CD4-positive, CD25-positive, alpha-beta regulatory T cell (primary cell): Measurements from ENCODE around the gene LDLR. TPM values are rescaled to one million over a fixed set of nuclear protein-coding genes. Genes with fewer than 3 reads are reported as not detected.
"Not testable (repeated sequence)": the region's sequence is repeated elsewhere in the genome, so short reads cannot be mapped to it uniquely, and the experiment has no call there.

Source experiments
- ATAC-seq, 2 donors: fragments of 150-1000 bp; cut with Tn5 transposase; one replicate each; pipeline ENCODE4 v1.10.0; 2021; ENCODE audit warnings: low read depth in 2 of 2, moderate number of reproducible peaks in 2 of 2, moderate library complexity in 1 of 2
- DNase-seq, 3 donors: peaks; one replicate each; pipeline versions ENCODE4 v3.0.0 to v3.0.0-alpha.2; 2012 to 2022; ENCODE audit warnings: mixed read lengths in 1 of 3
- H3K27ac ChIP-seq: one replicate; pipeline ENCODE4 v1.7.0; 2013; ENCODE audit warnings: mild to moderate bottlenecking, low read length; ENCODE audit not compliant: insufficient read depth, poor library complexity, severe bottlenecking
- H3K27me3 ChIP-seq: one replicate; pipeline ENCODE4 v1.7.0; 2013; ENCODE audit warnings: low read length; ENCODE audit not compliant: control insufficient read depth, insufficient read depth
- H3K36me3 ChIP-seq: one replicate; pipeline ENCODE4 v1.7.0; 2013; ENCODE audit warnings: mild to moderate bottlenecking, low read length, moderate library complexity; ENCODE audit not compliant: control insufficient read depth, insufficient read depth
- H3K4me1 ChIP-seq: 2 replicates; pipeline ENCODE4 v1.7.0; 2013; ENCODE audit warnings: mild to moderate bottlenecking, low read length; ENCODE audit not compliant: insufficient read depth, control insufficient read depth, poor library complexity, severe bottlenecking
- H3K4me3 ChIP-seq: one replicate; pipeline ENCODE4 v1.7.0; 2013; ENCODE audit warnings: low read depth, mild to moderate bottlenecking, low read length, moderate library complexity
- H3K9me3 ChIP-seq, 2 experiments: 1 replicate in 1 of 2; 2 replicates in 1 of 2; pipeline ENCODE4 v1.7.0; 2013; ENCODE audit warnings: low read length in 2 of 2, mild to moderate bottlenecking in 1 of 2, moderate library complexity in 1 of 2; ENCODE audit not compliant: control insufficient read depth in 2 of 2
- H3K27ac Mint-ChIP-seq, 3 donors: one replicate each; pipeline ENCODE4 v1.8.0; 2020 to 2022; ENCODE audit warnings: mild to moderate bottlenecking in 3 of 3, mixed read lengths in 3 of 3, moderate library complexity in 2 of 3
- H3K27me3 Mint-ChIP-seq: one replicate; pipeline ENCODE4 v1.8.0; 2022; ENCODE audit warnings: mild to moderate bottlenecking, mixed read lengths
- H3K36me3 Mint-ChIP-seq: one replicate; pipeline ENCODE4 v1.8.0; 2020; ENCODE audit warnings: mixed read lengths
- H3K4me1 Mint-ChIP-seq, 4 donors: one replicate each; pipeline ENCODE4 v1.8.0; 2020 to 2022; ENCODE audit warnings: mixed read lengths in 4 of 4, mild to moderate bottlenecking in 1 of 4
- H3K4me3 Mint-ChIP-seq, 4 donors: one replicate each; pipeline ENCODE4 v1.8.0; 2020 to 2022; ENCODE audit warnings: mild to moderate bottlenecking in 4 of 4, mixed read lengths in 4 of 4, moderate library complexity in 3 of 4
- H3K9me3 Mint-ChIP-seq, 7 donors: one replicate each; pipeline ENCODE4 v1.8.0; 2020 to 2022; ENCODE audit warnings: mixed read lengths in 7 of 7, mild to moderate bottlenecking in 3 of 7, moderate library complexity in 2 of 7
- polyA plus RNA-seq, 4 donors: library from polyadenylated mRNA; unstranded; fragments of 300-500 nt; fragmentation: Illumina TruSeq; gene quantifications; one replicate each; pipeline ENCODE4 v1.2.3, GENCODE V29; 2021
- total RNA-seq: library from RNA; stranded (reverse); gene quantifications from one replicate; pipeline ENCODE4 v1.2.3, GENCODE V29; 2022

Gene LDLR
- total and polyA plus RNA-seq, 5 donors from 2014 or later = 5.1 to 108 (median 11.8) TPM

GRCh38 chr19:11091703-11092153 lies 2.5 kb downstream of the LDLR start:
- Mint-ChIP-seq H3K27ac (peak overlapping the region; percentile 94 to 98 (median 96)), H3K36me3 (no peaks in the 10 kb centered on the region), H3K9me3 (peaks cover 0 to 4% (median 2%) of the 10 kb centered on the region in 7 donors), H3K4me3 (peak overlapping the region; percentile 87 to 96 (median 94)), H3K4me1 (peaks cover 22 to 71% (median 44%) of the 10 kb centered on the region in 4 donors), H3K27me3 (peaks cover 6% of the 10 kb centered on the region)
- H3K36me3 ChIP-seq = no peaks in the 10 kb centered on the region
- H3K27me3 ChIP-seq = no peaks in the 10 kb centered on the region
- peaks cover 60% of the 10 kb centered on the region for H3K4me1 ChIP-seq
- peak overlapping the region; percentile 92 for H3K4me3 ChIP-seq
- H3K27ac ChIP-seq = peak overlapping the region; percentile 99
- DNase-seq (peak; percentile 59 to 69 (median 67)), ATAC-seq (no peak)
- H3K9me3 ChIP-seq = no peaks in the 10 kb centered on the region

GRCh38 chr19:11092181-11092538 lies 2.9 kb downstream of the LDLR start:
- peaks cover 0 to 4% (median 2%) of the 10 kb centered on the region in 7 donors for H3K9me3 Mint-ChIP-seq
- H3K4me3 ChIP-seq = peak overlapping the region; percentile 92
- H3K4me1 ChIP-seq = peaks cover 62% of the 10 kb centered on the region

GRCh38 chr19:11093689-11094238 lies 4.5 kb downstream of the LDLR start:
- H3K36me3 Mint-ChIP-seq = no peaks in the 10 kb centered on the region
- H3K4me1 Mint-ChIP-seq = peaks cover 23 to 70% (median 41%) of the 10 kb centered on the region in 4 donors
- H3K27ac Mint-ChIP-seq = peak overlapping the region; percentile 32 to 98 (median 97)
- Histone ChIP-seq H3K9me3 (peaks cover 0 to 3% of the 10 kb centered on the region in 2 experiments), H3K4me3 (no peak overlapping the region), H3K27me3 (no peaks in the 10 kb centered on the region), H3K4me1 (peaks cover 64% of the 10 kb centered on the region), H3K27ac (peak overlapping the region; percentile 99), H3K36me3 (peaks cover 2% of the 10 kb centered on the region)
- H3K4me3 Mint-ChIP-seq = peak overlapping the region; percentile 13 to 96 (median 34)
- no peak for ATAC-seq
- DNase-seq = peak in 1 of 3 donors; percentile 7
- H3K9me3 Mint-ChIP-seq = peaks cover 0 to 4% (median 2%) of the 10 kb centered on the region in 7 donors
- H3K27me3 Mint-ChIP-seq = peaks cover 6% of the 10 kb centered on the region

More at GRCh38 chr19:11092181-11092538, 2.9 kb downstream of the LDLR start:
- no peaks in the 10 kb centered on the region for H3K36me3 ChIP-seq
- H3K27ac ChIP-seq = peak overlapping the region; percentile 99
- Mint-ChIP-seq H3K4me1 (peaks cover 22 to 72% (median 45%) of the 10 kb centered on the region in 4 donors), H3K4me3 (peak overlapping the region; percentile 59 to 96 (median 84)), H3K27ac (peak overlapping the region; percentile 77 to 98 (median 96)), H3K27me3 (peaks cover 6% of the 10 kb centered on the region), H3K36me3 (no peaks in the 10 kb centered on the region)
- DNase-seq = peak; percentile 64 to 81 (median 74)
- H3K9me3 ChIP-seq = no peaks in the 10 kb centered on the region
- H3K27me3 ChIP-seq = no peaks in the 10 kb centered on the region
- ATAC-seq = peak; percentile 4 to 9

- Mint-ChIP-seq H3K27me3 (no peaks in the 10 kb centered on the region), H3K9me3 (peaks cover 0 to 7% (median 2%) of the 10 kb centered on the region in 7 donors), H3K36me3 (peaks cover 3% of the 10 kb centered on the region), H3K4me3 (peak overlapping the region; percentile 68 to 92 (median 82)), H3K4me1 (peaks cover 21 to 63% (median 36%) of the 10 kb centered on the region in 4 donors), H3K27ac (peak overlapping the region; percentile 92 to 99 (median 97))
- no peak for ATAC-seq
- DNase-seq = no peak
- no peaks in the 10 kb centered on the region for H3K27me3 ChIP-seq
- peaks cover 3% of the 10 kb centered on the region for H3K36me3 ChIP-seq
- H3K9me3 ChIP-seq = peaks cover 2 to 5% of the 10 kb centered on the region in 2 experiments
- H3K27ac ChIP-seq = peak overlapping the region; percentile 99
- peak overlapping the region; percentile 55 for H3K4me3 ChIP-seq
- peaks cover 57% of the 10 kb centered on the region for H3K4me1 ChIP-seq
Observed at GRCh38 chr19:11094520-11094894, 5.2 kb downstream of the LDLR start.

- peak overlapping the region; percentile 92 to 98 (median 97) for H3K27ac Mint-ChIP-seq
- H3K4me1 Mint-ChIP-seq = peaks cover 21 to 59% (median 37%) of the 10 kb centered on the region in 4 donors
- Histone ChIP-seq H3K4me1 (peaks cover 43% of the 10 kb centered on the region), H3K4me3 (peak overlapping the region; percentile 73), H3K27ac (peak overlapping the region; percentile 99), H3K27me3 (no peaks in the 10 kb centered on the region), H3K36me3 (peaks cover 3% of the 10 kb centered on the region), H3K9me3 (peaks cover 2 to 5% of the 10 kb centered on the region in 2 experiments)
- peaks cover 6% of the 10 kb centered on the region for H3K36me3 Mint-ChIP-seq
- ATAC-seq (peak; percentile 41 to 47), DNase-seq (peak; percentile 19 to 81 (median 53))
- peak overlapping the region; percentile 80 to 92 (median 84) for H3K4me3 Mint-ChIP-seq
- H3K9me3 Mint-ChIP-seq = peaks cover 0 to 7% (median 2%) of the 10 kb centered on the region in 7 donors
- H3K27me3 Mint-ChIP-seq = no peaks in the 10 kb centered on the region
Observed at GRCh38 chr19:11096210-11096841, 7.1 kb downstream of the LDLR start.

- not testable (repeated sequence) for H3K36me3 Mint-ChIP-seq, H3K9me3 Mint-ChIP-seq, H3K27me3 ChIP-seq, DNase-seq, H3K4me3 Mint-ChIP-seq, H3K9me3 ChIP-seq, H3K27me3 Mint-ChIP-seq, H3K36me3 ChIP-seq, ATAC-seq, H3K4me3 ChIP-seq
- Mint-ChIP-seq H3K4me1 (peaks cover 17 to 50% (median 31%) of the 10 kb centered on the region in 4 donors), H3K27ac (peak overlapping the region in 2 of 3 donors; percentile 59 to 98)
- Histone ChIP-seq H3K4me1 (peaks cover 35% of the 10 kb centered on the region), H3K27ac (peak overlapping the region; percentile 25)
Observed at GRCh38 chr19:11097367-11097766, 8.1 kb downstream of the LDLR start.

- Mint-ChIP-seq H3K9me3 (peaks cover 0 to 7% (median 2%) of the 10 kb centered on the region in 7 donors), H3K4me3 (no peak overlapping the region), H3K4me1 (peaks cover 17 to 40% (median 26%) of the 10 kb centered on the region in 4 donors), H3K27me3 (no peaks in the 10 kb centered on the region), H3K27ac (no peak overlapping the region), H3K36me3 (peaks cover 6% of the 10 kb centered on the region)
- peaks cover 2 to 5% of the 10 kb centered on the region in 2 experiments for H3K9me3 ChIP-seq
- DNase-seq (no peak), ATAC-seq (no peak)
- peaks cover 31% of the 10 kb centered on the region for H3K4me1 ChIP-seq
- H3K4me3 ChIP-seq = no peak overlapping the region
- no peak overlapping the region for H3K27ac ChIP-seq
- no peaks in the 10 kb centered on the region for H3K27me3 ChIP-seq
- peaks cover 8% of the 10 kb centered on the region for H3K36me3 ChIP-seq
Observed at GRCh38 chr19:11098327-11098726, 9.1 kb downstream of the LDLR start.
